Left cardiac atrium (tissue), 4 donors: ENCODE results near the gene OR2T6. TPM values are rescaled to one million over a fixed set of nuclear protein-coding genes. Genes with fewer than 3 reads are reported as not detected.
"Not testable (repeated sequence)": the region's sequence is repeated elsewhere in the genome, so short reads cannot be mapped to it uniquely, and the experiment has no call there.

ENCODE experiments used
- ATAC-seq, 2 donors: fragments of 200-7000 bp; cut with Tn5 transposase; one replicate each; pipeline ENCODE4 v1.9.1; 2020; ENCODE audit warnings: mild to moderate bottlenecking in 2 of 2, moderate library complexity in 2 of 2
- DNase-seq: peaks from one replicate; pipeline ENCODE4 v3.0.0-alpha.2; 2020
- intact Hi-C, 2 donors: fragments of 100-400 bp; cut with DNase I; formaldehyde crosslinking; loops; one replicate each; pipeline versions ENCODE4 v1.14.1 to v1.15.1; 2022 to 2023
- long read RNA-seq: library from polyadenylated mRNA; unstranded; transcript quantifications from one replicate; pipeline ENCODE4 v2.0.0, GENCODE V29; 2021
- total RNA-seq, 2 donors: library from RNA; stranded (reverse); fragmentation: NEBNext Ultra II Directional; extraction: Animal tissue kit (Norgen Biotek cat#: 25700); gene quantifications; one replicate each; pipeline ENCODE4 v1.2.1, GENCODE V29; 2021
- donor health status: DM: no; HTN: yes; CAD: no.
- donor health status: DM: no; HTN: yes; CAD: no; lungs with severe emphysema.
- donor health status: DM: yes; HTN: yes; CAD: no.
- donor health status: Dilated cardiomyopathy.

The OR2T6 gene, protein sequence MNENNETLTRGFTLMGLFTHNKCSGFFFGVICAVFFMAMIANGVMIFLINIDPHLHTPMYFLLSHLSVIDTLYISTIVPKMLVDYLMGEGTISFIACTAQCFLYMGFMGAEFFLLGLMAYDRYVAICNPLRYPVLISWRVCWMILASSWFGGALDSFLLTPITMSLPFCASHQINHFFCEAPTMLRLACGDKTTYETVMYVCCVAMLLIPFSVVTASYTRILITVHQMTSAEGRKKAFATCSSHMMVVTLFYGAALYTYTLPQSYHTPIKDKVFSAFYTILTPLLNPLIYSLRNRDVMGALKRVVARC
- total RNA-seq = not detected
- long read RNA-seq = 0 reads

DNA sequence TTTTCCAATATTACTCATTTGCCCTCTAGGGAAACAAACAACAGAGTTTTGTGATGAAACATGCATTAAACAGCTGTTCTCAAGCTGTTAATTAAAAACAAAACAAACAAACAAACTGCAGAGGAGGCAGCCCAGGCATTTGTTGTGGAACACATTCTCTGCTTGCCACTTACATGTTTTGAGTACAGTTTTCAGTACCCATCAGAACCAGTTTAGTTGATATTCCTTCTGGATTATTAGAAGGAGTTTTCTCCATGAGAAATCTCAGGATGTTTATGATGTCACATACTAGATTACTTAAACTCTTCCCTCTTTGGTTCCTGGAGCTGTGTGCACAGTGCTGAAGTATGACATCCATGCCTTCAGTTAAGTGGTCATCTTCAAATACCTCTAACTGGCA is at the start of gene OR2T6:
Gene OR2T6 (plus strand): TSS at position 301 of the 400 bp plus-strand sequence. CDS start 11,863 bp downstream, outside the sequence.
- intact Hi-C loops = no loop called here
- DNase-seq = no peak
- ATAC-seq = no peak

DNA sequence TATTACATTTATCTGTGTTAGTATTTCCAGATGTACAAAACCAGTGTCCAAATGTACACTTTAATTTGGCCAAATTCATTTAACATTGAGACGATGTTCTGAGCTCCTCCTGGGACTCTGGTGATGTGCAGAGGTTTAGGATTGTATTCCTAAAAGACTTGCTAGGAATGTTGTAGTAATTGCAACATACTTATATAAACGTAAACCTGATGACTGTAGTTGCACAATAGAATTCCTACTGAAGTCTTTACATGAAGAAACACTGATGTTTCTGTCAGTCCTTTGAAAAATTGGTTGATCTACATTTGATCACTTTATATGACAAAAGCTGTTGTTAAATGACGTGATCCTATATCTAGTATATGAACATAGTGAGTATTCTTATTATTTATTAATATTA is 32.1 kb upstream of the OR2T6 start:
- ATAC-seq (no peak), DNase-seq (no peak)
- intact Hi-C loops = no loop called here

DNA sequence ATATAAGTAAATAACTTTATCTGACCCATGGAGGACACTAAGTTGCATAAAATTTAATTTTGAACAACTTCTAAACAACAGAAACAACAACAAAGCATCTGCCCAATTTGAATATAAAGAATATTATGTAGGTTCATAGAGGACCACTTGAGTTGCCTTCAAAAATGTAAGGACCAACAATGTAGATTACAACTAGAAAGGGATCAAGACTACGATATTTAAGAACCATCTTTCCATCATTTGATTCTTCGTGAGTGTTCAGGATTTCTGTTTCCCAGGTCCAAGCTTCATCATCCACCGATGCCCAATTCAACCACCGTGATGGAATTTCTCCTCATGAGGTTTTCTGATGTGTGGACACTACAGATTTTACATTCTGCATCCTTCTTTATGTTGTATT is 27.1 kb upstream of the OR2T6 start, which contains the start of gene OR14C36:
Gene OR14C36 (plus strand): TSS at position 301 of the 400 bp plus-strand sequence. CDS start 0 bp downstream, at position 301.
- DNase-seq (no peak), ATAC-seq (no peak)
- intact Hi-C loops = no loop called here

DNA sequence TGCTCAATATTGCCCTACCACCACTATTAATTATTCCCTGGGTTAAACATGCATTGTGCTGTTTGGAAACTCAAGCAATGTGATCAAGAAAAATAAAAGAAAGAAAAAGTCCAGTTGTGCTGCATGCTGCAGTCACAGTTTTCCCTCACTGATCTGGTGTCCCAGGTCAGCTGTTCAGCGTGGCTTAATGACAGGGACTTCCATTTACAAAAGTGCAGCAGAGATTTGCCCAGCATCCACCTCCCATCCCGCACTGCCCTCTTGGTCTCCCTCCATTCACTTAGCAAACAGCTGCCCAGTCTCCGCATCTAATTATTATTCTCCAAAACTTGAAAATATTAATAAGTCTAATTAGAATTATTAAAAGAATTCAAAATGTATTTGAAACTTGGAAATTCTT is 16.1 kb upstream of the OR2T6 start:
- intact Hi-C loops = no loop called here
- ATAC-seq = no peak
- DNase-seq = no peak

DNA sequence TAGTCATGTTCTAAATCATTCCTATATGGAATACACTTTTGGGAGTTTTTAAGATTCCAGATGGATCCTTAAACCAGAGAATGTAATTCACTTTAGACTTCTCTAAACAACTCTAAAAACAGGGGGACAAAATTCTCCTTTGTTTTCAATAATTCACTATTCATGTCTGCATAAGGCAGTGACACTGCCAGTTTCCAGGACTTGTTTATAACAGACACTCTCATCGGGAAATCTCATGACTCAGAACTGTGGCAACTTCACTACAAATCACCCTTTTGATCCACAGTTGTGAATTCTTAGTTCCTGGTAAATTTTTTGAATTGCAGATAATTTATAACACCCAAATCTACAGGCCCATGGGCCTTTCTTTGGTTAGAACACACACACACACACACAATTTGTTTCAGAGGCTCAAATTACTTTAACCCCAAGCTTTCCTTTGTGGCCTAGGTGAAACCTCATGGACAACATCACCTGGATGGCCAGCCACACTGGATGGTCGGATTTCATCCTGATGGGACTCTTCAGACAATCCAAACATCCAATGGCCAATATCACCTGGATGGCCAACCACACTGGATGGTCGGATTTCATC is 14.3 kb upstream of the OR2T6 start, which contains the start of gene OR2T4:
Gene OR2T4 (plus strand): TSS at position 545 of the 595 bp plus-strand sequence. CDS start 0 bp downstream, at position 545.
- DNase-seq = no peak
- intact Hi-C loops = no loop called here
- no peak for ATAC-seq

DNA sequence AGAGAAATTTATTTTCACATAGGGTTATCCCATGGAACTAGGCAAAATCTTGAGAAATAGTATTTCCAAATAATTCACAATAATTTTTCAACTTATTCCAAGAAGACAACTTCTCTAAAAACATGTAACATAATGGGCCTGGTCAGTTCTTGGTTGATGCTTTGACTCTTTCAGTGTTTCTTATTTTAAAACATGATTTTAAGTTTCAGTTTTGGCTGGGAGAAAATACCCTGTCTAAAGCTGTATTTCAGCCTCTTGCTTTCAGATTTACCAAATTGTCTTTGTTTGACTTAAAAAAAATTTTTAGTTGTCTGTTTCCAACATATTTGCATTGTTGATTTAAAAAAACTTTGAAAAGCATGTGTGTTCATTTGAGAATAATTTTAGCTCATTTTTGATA is 8.9 kb upstream of the OR2T6 start:
- DNase-seq (no peak), ATAC-seq (no peak)
- intact Hi-C loops = no loop called here

DNA sequence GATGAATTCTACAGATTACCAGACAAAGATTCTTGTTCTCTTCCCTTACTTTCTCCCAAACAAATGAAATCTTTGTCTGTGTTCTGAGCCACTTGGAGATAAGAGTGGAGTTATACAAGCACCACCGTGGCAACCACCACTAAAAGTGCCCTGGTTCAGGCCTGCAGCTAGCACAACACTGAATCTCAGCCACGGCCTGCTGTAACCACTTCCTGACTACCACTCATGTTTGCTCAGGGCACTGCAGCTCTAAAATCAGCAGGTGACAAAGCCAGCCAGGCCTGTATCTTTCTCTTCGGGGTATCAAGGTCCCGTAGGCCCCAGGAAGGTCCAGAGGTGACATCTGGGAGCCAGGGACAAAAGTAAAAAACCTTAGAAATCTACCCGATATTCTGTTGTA is 3.2 kb upstream of the OR2T6 start:
- DNase-seq = no peak
- no peak for ATAC-seq
- intact Hi-C loops = no loop called here

DNA sequence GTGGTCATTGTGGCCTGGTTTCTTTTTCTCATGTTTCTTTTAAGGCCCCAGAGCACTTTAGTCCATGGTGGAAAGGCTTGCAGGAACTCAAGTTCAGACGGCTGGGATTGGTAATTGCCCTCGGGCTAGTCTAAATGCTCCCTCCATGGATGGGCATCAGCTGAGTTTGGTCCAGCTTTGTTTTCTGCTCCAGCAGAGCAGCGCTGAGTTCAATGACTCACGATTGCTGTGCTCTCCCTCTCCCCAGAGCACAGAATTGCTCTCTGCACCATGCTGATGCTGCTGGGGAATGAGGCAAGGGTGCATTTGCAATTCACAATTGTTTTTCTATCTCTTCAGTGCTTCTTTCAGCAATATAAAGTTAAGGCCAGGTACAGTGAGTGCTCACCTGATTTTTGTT is 1.8 kb upstream of the OR2T6 start:
- DNase-seq (no peak), ATAC-seq (no peak)
- intact Hi-C loops = no loop called here

DNA sequence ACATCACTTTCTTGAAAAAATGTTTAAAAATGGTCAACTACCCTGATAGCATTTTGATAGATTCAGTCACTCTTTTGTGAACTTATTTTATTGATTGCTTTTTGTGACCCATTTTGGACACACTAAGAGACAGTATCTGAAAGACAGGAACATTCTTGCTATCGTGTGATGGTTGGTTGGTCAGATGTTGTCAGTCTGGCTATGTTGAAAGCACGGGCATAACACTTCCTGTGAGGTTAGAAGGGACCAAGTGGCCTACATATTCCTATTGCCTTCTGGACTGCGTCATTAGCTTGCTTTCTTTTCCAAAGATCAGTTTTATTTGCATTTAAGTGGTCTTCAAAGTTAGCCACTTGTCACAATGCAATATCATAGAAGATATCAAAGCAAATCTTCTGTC is 1.4 kb downstream of the OR2T6 start:
- DNase-seq (no peak), ATAC-seq (no peak)
- intact Hi-C loops = no loop called here

DNA sequence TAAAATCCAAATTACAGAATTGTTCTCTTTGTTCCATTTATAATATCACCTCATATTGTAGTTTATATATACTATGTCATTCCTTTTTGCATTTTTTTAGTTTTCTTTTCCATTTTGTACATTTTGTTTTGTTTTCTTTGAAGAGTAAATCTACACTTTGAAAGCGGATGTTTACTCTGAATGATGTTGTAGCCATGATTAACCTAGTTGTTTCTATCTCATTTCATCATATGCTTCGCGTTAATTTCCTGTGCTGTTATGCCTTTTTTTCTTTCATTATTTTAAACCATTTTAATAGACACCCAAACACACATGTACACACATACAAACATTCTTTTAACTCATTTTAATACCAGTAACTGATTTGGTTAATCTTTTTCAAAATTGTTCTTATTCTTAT is 5.3 kb downstream of the OR2T6 start:
- DNase-seq = no peak
- ATAC-seq = no peak
- intact Hi-C loops = no loop called here

DNA sequence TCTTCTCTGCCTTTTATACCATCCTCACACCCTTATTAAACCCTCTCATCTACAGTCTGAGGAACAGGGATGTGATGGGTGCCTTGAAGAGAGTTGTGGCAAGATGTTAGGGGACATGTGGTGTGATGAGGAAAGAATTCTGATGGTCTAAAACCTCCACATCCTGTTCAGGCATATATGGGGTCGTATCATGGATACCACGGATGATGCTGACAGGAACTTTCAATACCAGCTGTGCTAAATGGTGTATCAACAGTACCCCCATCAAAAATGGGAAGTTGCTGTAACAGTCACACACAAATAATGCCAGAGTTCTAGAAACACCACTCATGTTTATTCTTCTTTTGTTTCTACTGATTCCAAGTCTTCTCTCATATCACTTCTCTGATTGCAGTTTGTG is 12.9 kb downstream of the OR2T6 start:
- ATAC-seq (no peak), DNase-seq (no peak)
- intact Hi-C loops = no loop called here

DNA sequence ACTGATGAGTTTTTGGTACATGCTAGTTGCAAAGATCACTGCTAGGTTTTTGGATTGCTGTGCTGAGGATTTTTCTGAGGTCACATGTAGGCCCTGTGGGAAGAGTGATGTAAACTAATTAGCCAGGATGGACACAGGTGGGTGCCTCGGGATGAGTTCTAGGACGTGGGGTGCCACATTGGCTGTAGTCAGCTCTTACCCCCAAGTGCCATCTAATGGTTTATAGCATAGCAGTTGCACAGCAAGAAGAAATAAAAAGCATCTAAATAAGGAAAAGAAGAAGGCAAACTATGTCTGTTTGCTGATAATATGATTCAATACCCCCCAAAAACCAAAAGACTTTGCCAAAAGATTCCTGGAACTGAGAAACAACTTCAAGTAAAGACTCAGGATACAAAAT is 17.5 kb downstream of the OR2T6 start:
- intact Hi-C loops = no loop called here
- DNase-seq (no peak), ATAC-seq (no peak)

DNA sequence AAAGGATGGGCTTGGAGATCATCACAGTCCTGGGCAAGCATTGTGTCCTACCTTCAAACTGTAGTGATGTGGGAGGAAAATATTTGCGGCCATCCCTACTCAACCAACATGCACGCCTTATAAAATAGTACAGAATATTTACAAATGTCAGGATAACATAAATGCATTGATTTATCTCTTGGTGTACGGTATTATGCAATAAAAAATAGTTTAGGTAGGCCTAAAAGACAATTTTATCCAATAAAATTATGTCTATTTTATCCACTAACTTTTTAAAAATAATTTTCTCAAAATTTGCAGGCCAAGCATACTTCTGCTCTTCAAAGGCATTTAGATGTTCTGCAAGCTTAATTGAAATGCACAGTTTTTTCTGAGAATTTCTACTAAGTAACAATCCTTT is 27.2 kb downstream of the OR2T6 start, which contains the start of gene OR2T1:
Gene OR2T1 (plus strand): TSS at position 301 of the 400 bp plus-strand sequence. CDS start 3,100 bp downstream, outside the sequence.
- intact Hi-C loops = no loop called here
- ATAC-seq (no peak), DNase-seq (no peak)

DNA sequence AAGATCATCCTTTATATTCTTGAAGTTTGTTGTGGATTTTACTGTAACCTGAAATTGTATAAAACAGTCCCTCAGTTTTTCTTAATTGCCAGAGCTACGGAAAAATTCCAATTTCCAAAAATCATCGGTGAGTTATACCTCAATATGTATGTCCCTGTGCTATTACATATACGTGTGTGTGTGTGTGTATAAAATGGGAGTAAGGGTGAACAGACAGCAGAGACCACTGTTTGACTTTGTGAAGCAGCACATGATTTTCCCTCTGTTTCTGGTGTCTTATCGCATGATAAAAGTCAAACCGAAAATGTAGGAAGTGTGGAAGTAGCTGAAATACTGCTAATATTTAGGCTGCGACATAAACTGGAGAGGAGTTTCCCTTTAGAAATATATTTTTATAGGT is 28.5 kb downstream of the OR2T6 start:
- DNase-seq = no peak
- no peak for ATAC-seq
- intact Hi-C loops = no loop called here

DNA sequence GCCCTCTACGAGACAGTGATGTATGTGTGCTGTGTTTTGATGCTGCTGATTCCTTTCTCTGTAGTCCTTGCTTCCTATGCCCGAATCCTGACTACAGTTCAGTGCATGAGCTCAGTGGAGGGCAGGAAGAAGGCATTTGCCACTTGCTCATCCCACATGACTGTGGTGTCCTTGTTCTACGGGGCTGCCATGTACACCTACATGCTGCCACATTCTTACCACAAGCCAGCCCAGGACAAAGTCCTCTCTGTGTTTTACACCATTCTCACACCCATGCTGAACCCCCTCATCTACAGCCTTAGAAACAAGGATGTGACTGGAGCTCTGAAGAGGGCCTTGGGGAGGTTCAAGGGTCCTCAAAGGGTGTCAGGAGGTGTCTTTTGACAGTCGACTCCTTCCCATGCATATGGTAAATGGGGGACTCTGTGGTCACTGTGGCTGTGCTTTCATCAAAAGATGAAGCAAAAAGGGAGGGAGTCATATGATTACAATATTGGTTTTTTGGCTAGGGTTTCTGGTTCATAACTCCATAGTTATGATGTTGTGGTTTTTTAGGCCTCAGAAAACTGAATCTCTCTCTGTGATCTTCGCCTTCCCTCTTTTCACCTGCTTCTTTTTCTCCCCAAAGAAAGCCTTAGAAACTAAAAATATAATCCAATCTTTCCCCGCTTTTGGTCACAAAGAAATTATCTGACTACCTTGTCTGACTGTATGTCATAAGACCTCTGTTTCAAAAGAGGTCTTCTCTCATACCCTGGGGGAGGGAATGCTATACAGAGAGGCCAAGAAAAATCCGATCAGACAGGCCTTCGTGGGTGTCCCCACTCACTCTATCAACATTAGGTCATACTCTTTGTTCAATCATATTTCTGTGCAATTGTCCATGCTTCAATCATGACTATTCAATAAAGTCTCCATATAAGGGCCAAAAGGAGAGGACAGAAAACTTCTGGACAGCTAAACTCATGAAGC is 31.5 kb downstream of the OR2T6 start:
- no peak for DNase-seq
- intact Hi-C loops = no loop called here
- no peak for ATAC-seq

DNA sequence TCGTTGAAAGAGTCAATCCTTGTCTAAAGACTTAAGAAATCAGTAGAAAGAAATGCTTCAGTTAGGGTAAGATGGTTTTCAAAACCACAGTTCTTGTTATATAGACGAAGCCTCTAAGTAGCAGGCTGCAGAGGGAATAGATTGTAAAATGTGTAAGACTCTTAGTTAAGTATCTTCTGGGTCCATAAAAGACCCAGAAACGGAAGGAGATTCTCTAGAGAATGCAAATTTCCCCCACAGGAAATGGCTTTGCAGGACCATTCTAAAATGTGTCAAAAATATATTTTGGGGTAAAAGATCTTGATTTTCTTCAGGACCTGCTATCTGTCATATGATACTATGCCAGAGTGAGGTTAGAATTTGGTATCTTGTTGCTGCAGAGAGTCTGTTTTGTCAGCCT is 40.7 kb downstream of the OR2T6 start:
- intact Hi-C loops = no loop called here
- no peak for DNase-seq
- ATAC-seq = no peak

DNA sequence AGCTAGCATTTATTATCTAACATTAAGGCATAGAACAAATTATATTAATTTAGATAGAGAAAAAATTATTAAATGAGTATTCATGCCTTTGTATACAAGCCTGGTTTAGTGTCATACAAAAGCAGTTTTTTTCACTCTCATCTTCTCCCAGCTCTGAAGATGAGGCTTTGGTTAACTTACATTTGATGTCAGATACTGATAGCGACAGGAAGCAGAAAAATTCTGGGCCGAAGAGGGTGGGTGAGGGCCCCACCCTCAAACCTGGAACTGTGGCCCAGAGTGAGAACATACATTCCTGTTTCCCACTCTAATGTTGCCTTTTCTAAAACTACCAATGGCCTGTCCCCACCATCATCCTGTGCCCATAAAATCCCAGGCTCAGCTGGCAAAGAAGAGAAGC is 42.3 kb downstream of the OR2T6 start:
- intact Hi-C loops = no loop called here
- ATAC-seq (no peak), DNase-seq (no peak)

DNA sequence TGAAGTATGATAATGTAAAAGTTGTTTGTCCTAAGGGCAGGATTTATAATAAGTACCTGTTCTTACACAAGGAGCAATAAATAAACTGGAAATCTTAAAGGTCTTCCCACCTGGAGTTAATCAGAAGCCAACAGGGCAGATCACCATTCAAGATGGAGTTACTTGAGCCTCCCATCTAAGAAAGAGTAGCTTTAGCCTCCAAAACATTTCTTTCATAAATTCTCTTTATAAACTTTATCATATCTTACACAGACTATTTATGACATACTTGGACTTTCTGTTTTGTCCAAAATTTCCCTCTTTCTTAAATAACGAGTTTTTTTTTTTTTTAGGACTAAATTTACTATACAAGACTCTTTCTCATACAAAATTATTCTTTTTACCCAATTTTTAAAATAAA is 45.8 kb downstream of the OR2T6 start:
- intact Hi-C loops = no loop called here
- DNase-seq (no peak), ATAC-seq (no peak)

DNA sequence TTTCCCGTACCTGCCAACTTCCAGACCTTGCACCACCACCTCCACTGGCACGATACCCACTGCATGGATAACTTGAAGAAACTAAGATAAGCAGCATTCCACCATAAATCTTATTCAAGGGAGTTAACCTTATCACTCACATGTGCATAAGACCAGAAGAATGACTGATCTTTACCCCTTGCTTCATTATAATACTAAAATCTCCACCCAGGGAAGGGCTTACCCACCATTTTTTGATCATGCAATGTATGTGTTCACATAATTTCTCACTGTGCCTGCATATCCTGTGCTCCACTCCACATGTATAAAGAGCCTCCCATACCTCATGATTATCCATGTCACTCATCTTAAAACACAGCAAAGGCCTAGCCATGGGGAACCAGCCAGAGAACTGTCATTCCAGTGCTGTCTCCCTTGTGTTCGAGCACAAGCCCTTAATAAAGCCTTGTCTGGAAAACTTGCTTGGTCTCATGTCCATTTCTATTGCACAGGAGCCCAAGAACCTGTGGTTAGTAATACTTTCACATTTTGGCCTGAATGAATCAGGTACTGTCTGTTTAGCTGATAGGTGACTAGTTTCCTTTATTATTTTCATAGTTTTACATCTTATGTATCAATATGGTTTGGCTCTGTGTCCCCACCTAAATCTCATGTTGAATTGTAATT is 52.1 kb downstream of the OR2T6 start:
- DNase-seq, intact Hi-C loops, ATAC-seq: not testable (repeated sequence)
